Neural crest cell (in vitro differentiated cells): Measurements from ENCODE around the gene C3orf80. TPM values are rescaled to one million over a fixed set of nuclear protein-coding genes. Genes with fewer than 3 reads are reported as not detected.
A peak's percentile ranks its signal among the peaks of the same experiment; 100 is the strongest.
"Not testable (repeated sequence)": the region's sequence is repeated elsewhere in the genome, so short reads cannot be mapped to it uniquely, and the experiment has no call there.

ENCODE experiments used
- DNase-seq: peaks from one replicate; pipeline ENCODE4 v3.0.0; 2021; ENCODE audit warnings: low read depth, mixed read lengths, low spot score
- H3K27ac Mint-ChIP-seq: one replicate; pipeline ENCODE4 v1.8.0; 2021; ENCODE audit warnings: mild to moderate bottlenecking, mixed read lengths; ENCODE audit not compliant: unreplicated experiment
- H3K27me3 Mint-ChIP-seq: 2 replicates; pipeline ENCODE4 v1.8.0; 2021; ENCODE audit warnings: low read depth, mild to moderate bottlenecking, mixed read lengths
- H3K36me3 Mint-ChIP-seq: 2 replicates; pipeline ENCODE4 v1.8.0; 2021; ENCODE audit warnings: low read depth, mild to moderate bottlenecking, mixed read lengths
- H3K4me1 Mint-ChIP-seq: 2 replicates; pipeline ENCODE4 v1.8.0; 2021; ENCODE audit warnings: mixed read lengths
- H3K4me3 Mint-ChIP-seq: one replicate; pipeline ENCODE4 v1.8.0; 2021; ENCODE audit warnings: mild to moderate bottlenecking, mixed read lengths
- H3K9me3 Mint-ChIP-seq: 2 replicates; pipeline ENCODE4 v1.8.0; 2021; ENCODE audit warnings: mixed read lengths
- total RNA-seq: library from RNA; stranded (reverse); gene quantifications from 2 replicates; pipeline ENCODE4 v1.2.1, GENCODE V29; 2021
- TF ChIP-seq, protein P1 (sequence below): fragments of 200-600 bp; sonication (generic); conservative IDR thresholded peaks from 2 replicates; pipeline ENCODE4 v1.5.0; 2021; ENCODE audit warnings: antibody characterized with exemption, mild to moderate bottlenecking

C3orf80 gene
- total RNA-seq, 1 donor from 2014 or later: 0.44 TPM

DNA sequence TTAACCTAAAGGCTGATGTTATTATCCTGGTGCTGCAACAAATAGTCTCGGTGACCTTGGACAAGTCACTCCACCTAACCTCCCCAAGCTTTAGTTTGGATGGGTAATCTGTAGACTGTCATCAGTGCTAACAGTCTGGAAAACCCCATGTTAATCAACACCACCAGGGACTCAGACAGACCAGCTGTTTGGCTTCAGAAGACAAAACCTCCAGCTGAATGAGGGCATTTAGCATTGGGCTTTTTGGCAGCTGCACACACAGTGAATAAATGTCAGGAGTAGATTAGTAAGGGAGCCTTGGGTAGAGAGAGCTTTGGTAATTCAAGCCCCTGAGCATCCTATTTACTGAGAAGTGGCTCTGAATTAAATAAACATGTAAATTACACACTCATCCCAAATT is 24.9 kb upstream of the C3orf80 start:
- Mint-ChIP-seq H3K27ac (peak overlapping the region; percentile 27), H3K4me3 (no peak overlapping the region), H3K9me3 (no peaks in the 10 kb centered on the region), H3K4me1 (no peaks in the 10 kb centered on the region), H3K36me3 (no peaks in the 10 kb centered on the region), H3K27me3 (no peaks in the 10 kb centered on the region)
- DNase-seq: no peak
- TF ChIP-seq, protein P1, sequence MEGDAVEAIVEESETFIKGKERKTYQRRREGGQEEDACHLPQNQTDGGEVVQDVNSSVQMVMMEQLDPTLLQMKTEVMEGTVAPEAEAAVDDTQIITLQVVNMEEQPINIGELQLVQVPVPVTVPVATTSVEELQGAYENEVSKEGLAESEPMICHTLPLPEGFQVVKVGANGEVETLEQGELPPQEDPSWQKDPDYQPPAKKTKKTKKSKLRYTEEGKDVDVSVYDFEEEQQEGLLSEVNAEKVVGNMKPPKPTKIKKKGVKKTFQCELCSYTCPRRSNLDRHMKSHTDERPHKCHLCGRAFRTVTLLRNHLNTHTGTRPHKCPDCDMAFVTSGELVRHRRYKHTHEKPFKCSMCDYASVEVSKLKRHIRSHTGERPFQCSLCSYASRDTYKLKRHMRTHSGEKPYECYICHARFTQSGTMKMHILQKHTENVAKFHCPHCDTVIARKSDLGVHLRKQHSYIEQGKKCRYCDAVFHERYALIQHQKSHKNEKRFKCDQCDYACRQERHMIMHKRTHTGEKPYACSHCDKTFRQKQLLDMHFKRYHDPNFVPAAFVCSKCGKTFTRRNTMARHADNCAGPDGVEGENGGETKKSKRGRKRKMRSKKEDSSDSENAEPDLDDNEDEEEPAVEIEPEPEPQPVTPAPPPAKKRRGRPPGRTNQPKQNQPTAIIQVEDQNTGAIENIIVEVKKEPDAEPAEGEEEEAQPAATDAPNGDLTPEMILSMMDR: no peak

DNA sequence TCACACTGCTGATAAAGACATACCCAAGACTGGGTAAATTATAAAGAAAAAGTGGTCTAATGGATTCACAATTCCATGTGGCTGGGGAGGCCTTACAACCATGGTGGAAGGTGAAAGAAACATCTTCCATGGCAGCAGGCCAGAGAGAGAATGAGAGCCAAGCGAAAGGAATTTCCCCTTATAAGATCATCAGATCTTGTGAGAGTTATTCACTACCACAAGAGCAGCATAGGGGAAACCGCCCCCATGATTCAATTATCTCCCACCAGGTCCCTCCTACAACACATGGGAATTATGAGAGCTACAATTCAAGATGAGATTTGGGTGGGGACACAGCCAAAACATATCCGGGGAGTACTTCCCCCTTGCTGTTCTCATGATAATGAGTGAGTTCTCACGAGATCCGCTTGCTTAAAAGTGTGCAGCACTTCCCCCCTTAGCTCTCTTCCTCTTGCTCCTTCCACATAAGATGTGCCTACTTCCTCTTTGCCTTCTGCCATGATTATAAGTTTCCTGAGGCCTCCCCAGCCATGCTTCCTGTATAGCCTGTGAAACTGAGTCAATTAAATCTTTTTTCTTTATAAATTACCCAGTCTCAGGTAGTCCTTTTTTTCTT is 20.7 kb upstream of the C3orf80 start:
- not testable (repeated sequence) for H3K27me3 Mint-ChIP-seq, H3K4me1 Mint-ChIP-seq, DNase-seq, H3K4me3 Mint-ChIP-seq, H3K36me3 Mint-ChIP-seq, H3K9me3 Mint-ChIP-seq, H3K27ac Mint-ChIP-seq

DNA sequence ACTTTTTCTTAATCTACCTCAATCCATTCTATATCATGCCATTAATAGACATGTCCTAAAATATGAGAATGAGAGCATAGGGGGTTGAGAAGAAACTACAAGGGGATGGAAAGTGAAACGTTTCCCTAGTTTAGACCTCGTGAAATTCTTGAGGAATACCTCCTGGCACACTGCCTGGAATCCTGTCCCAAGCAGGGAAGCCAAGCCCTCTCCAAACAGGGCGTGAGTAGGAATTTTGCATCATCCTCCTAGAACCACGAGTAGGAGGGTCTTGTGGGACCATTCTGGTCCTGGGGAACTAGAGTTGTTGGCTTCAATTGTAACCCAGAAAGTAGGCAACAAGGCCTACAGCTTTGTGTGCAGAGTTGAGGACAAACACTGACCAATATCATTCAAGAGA is 19.6 kb upstream of the C3orf80 start:
- no peaks in the 10 kb centered on the region for H3K4me1 Mint-ChIP-seq
- no peaks in the 10 kb centered on the region for H3K9me3 Mint-ChIP-seq
- no peak overlapping the region for H3K4me3 Mint-ChIP-seq
- H3K27ac Mint-ChIP-seq: no peak overlapping the region
- peaks cover 2% of the 10 kb centered on the region for H3K27me3 Mint-ChIP-seq
- no peak for DNase-seq
- TF ChIP-seq, protein P1: no peak
- H3K36me3 Mint-ChIP-seq: no peaks in the 10 kb centered on the region

DNA sequence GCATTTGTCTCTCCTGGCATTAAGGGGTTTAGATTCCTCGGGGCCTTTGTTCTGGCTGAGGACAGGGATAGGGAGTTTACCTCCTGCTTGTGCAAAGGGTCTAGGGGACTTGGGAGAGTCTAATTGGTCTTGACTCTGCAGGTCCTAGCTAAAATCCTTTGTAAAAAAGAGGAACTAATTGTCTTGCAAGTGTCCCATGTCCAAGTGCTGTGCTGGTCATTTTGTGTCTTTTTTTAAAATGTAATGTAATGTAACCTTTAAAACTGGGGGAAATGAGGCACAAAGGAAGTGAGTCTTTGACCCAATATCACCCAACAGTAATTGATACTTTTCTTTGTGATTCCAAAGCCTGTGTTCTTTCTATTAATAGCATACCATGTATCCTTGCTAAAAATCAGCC is 14.9 kb upstream of the C3orf80 start:
- DNase-seq: no peak
- Mint-ChIP-seq H3K9me3 (no peaks in the 10 kb centered on the region), H3K4me3 (no peak overlapping the region), H3K36me3 (no peaks in the 10 kb centered on the region), H3K27me3 (peaks cover 2% of the 10 kb centered on the region), H3K27ac (no peak overlapping the region), H3K4me1 (no peaks in the 10 kb centered on the region)
- TF ChIP-seq, protein P1: no peak

DNA sequence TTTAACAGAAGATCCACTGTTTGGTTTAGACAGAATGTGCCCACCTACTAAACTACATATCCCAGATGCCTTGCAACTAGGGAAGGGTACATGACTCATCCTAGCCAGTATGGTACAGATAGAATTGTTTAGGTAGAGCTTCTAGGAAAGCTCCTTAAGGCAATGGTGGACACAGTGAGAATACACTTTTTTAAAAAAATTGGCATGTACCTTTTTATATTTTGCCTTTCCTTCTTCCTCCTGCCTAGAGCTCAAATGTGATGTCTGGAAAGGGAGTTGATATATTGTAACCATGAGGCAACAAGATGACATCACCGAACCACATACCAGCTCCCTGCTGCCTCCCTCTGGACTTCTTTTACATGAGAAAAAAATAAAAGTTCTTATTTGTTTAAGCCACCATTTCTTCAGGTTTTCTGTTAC is 14.4 kb upstream of the C3orf80 start:
- Mint-ChIP-seq H3K27me3 (peaks cover 2% of the 10 kb centered on the region), H3K4me1 (no peaks in the 10 kb centered on the region), H3K9me3 (no peaks in the 10 kb centered on the region), H3K4me3 (no peak overlapping the region), H3K36me3 (no peaks in the 10 kb centered on the region), H3K27ac (no peak overlapping the region)
- TF ChIP-seq, protein P1: peak; percentile 54
- no peak for DNase-seq

DNA sequence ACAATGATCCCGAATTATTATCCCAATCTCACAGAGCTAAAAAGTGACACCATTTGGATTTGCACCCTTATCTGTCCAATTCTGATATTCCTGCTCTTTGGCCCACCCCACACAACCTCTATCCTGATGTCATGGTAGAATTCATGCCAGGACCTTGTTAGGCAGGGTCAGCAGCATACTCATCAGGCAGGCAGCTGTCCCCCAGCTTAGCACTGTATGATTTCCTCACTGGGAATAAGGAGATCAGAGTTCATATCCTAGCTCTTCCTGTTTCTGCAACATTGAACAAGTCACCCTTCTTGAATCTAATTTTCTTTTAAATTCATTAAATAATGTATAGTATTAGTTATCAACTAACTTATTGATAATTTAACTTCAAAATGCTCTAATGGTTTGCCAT is 12.0 kb upstream of the C3orf80 start:
- DNase-seq: no peak
- Mint-ChIP-seq H3K4me3 (no peak overlapping the region), H3K27ac (no peak overlapping the region), H3K36me3 (no peaks in the 10 kb centered on the region), H3K4me1 (no peaks in the 10 kb centered on the region), H3K27me3 (no peaks in the 10 kb centered on the region), H3K9me3 (no peaks in the 10 kb centered on the region)
- TF ChIP-seq, protein P1: no peak
